HFFc6 (cell line): ENCODE results near the gene STOML1. TPM values are rescaled to one million over a fixed set of nuclear protein-coding genes. Genes with fewer than 3 reads are reported as not detected.

ENCODE experiments used
- DNase-seq: peaks from one replicate; pipeline ENCODE4 v3.0.0-alpha.2; 2018
- H3K27ac Mint-ChIP-seq: 2 replicates; pipeline ENCODE4 v1.8.0; 2020; ENCODE audit warnings: mild to moderate bottlenecking, mixed read lengths
- H3K27me3 Mint-ChIP-seq: 2 replicates; pipeline ENCODE4 v1.8.0; 2021; ENCODE audit warnings: mild to moderate bottlenecking, moderate library complexity, mixed read lengths; ENCODE audit not compliant: insufficient read depth
- H3K36me3 Mint-ChIP-seq: 2 replicates; pipeline ENCODE4 v1.8.0; 2021; ENCODE audit warnings: low read depth, mixed read lengths
- H3K4me1 Mint-ChIP-seq: 2 replicates; pipeline ENCODE4 v1.8.0; 2020; ENCODE audit warnings: low read depth, mixed read lengths
- H3K4me3 Mint-ChIP-seq: 2 replicates; pipeline ENCODE4 v1.8.0; 2020; ENCODE audit warnings: mild to moderate bottlenecking, moderate library complexity, mixed read lengths
- H3K9me3 Mint-ChIP-seq: 2 replicates; pipeline ENCODE4 v1.8.0; 2020; ENCODE audit warnings: mild to moderate bottlenecking, mixed read lengths
- total RNA-seq, 6 experiments: library from RNA; stranded (reverse); fragmentation: NEBNext Ultra II Directional; extraction: Animal tissue kit (Norgen Biotek cat#: 25700); gene quantifications; 2 replicates in 1 of 6; 3 replicates in 5 of 6; pipeline ENCODE4 v1.2.3, GENCODE V29; 2021
- TF ChIP-seq, protein P1 (sequence below): fragments of 200-600 bp; sonication (generic); IDR thresholded peaks from 2 replicates; pipeline ENCODE4 v1.5.0; 2021; ENCODE audit warnings: antibody characterized with exemption, mild to moderate bottlenecking

STOML1 gene
- total RNA-seq, 6 experiments from 2014 or later, result 21.4 to 30.6 (median 24.7) TPM

DNA sequence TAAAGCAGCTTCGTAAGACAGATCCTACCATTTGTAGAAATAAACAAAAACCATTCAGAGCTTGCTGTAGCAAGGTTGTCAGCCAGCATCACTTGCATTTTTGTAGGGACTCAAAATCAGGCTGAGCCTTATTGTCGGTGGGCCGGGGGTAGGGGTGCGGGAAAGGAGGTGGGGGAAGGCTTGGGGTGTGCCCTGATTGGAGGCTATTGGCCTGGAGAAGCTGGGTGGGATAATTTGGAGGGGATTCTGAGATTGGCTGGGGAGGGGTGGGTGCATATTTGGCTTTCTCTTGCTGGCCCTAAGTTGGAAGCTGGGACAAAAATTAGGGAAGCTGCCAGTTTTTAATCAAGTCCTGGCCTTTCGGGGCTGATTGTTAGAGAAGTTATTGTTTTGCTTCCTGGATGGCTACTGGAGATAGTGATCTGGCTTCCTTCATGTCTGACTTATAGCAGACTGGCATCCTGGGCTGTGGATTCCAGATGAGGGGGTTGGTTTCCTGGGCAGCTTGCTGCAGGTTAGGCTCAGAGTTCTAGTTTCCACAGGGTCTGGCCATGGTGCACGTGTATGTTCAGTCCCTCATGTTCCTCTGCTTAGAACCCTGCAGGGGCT is 22.8 kb downstream of the STOML1 start:
- Mint-ChIP-seq H3K36me3 (peaks cover 1% of the 10 kb centered on the region; the same call in 1 of the 2 replicates), H3K27ac (peak overlapping the region; percentile 17; the same call in 1 of the 2 replicates)

GRCh38 chr15:73968461-73968860 is 23.6 kb downstream of the STOML1 start:
- TF ChIP-seq, protein P1, sequence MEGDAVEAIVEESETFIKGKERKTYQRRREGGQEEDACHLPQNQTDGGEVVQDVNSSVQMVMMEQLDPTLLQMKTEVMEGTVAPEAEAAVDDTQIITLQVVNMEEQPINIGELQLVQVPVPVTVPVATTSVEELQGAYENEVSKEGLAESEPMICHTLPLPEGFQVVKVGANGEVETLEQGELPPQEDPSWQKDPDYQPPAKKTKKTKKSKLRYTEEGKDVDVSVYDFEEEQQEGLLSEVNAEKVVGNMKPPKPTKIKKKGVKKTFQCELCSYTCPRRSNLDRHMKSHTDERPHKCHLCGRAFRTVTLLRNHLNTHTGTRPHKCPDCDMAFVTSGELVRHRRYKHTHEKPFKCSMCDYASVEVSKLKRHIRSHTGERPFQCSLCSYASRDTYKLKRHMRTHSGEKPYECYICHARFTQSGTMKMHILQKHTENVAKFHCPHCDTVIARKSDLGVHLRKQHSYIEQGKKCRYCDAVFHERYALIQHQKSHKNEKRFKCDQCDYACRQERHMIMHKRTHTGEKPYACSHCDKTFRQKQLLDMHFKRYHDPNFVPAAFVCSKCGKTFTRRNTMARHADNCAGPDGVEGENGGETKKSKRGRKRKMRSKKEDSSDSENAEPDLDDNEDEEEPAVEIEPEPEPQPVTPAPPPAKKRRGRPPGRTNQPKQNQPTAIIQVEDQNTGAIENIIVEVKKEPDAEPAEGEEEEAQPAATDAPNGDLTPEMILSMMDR, result no peak
- H3K4me1 Mint-ChIP-seq, result peaks cover 53% of the 10 kb centered on the region
- no peak for DNase-seq
- H3K4me3 Mint-ChIP-seq, result no peak overlapping the region
- no peak overlapping the region for H3K27ac Mint-ChIP-seq
- H3K9me3 Mint-ChIP-seq, result no peaks in the 10 kb centered on the region
- no peaks in the 10 kb centered on the region for H3K27me3 Mint-ChIP-seq
- no peaks in the 10 kb centered on the region for H3K36me3 Mint-ChIP-seq

More for the DNA sequence above, 22.8 kb downstream of the STOML1 start:
- H3K4me1 Mint-ChIP-seq, result peaks cover 53% of the 10 kb centered on the region
- no peaks in the 10 kb centered on the region for H3K27me3 Mint-ChIP-seq
- no peak for DNase-seq
- peaks cover 2% of the 10 kb centered on the region; the same call in 1 of the 2 replicates for H3K9me3 Mint-ChIP-seq
- TF ChIP-seq, protein P1, result no peak
- H3K4me3 Mint-ChIP-seq, result no peak overlapping the region

DNA sequence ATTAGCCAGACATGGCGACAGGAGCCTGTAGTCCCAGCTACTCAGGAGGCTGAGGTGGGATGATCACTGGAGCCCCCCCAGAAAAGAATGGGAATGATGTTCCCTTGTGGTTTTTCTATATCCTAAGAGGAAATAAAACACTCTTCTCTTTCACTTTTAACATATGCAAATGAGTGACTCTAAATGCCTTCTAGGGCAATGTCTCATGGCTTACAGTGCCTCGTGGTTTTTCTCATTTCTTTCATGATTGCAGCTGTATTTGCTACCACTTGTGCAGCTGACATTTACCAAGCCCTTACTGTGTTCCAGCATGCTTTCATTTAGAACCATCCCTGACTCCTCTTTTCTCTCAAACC is 26.4 kb downstream of the STOML1 start:
- H3K27ac Mint-ChIP-seq, result peak overlapping the region; percentile 83
- H3K36me3 Mint-ChIP-seq, result no peaks in the 10 kb centered on the region
- peaks cover 56% of the 10 kb centered on the region for H3K4me1 Mint-ChIP-seq
- H3K4me3 Mint-ChIP-seq, result peak overlapping the region; percentile 52
- no peaks in the 10 kb centered on the region for H3K27me3 Mint-ChIP-seq
- DNase-seq, result peak; percentile 38
- TF ChIP-seq, protein P1, result no peak
- H3K9me3 Mint-ChIP-seq, result no peaks in the 10 kb centered on the region

GRCh38 chr15:73965094-73965757 is 26.9 kb downstream of the STOML1 start:
- H3K27ac Mint-ChIP-seq, result peak overlapping the region; percentile 69

DNA sequence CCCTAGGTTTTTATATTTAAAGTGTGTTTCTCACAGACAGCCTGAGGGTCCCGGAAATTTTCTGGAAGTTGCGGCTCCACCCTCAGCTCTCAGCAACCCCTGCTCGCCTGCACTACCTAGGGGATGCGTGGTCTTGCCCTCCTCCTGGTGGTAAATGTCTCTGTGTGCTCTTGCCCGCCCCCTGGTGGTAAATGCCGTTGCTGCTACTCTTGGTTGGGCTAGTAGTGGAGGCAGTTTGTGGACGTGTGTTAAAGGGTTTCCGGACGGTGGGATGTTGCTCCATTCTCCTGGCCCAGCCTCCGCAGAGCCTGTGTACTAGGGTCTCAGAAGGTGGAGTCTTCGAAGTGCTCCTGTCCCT is 27.4 kb downstream of the STOML1 start:
- peak overlapping the region; percentile 69 for H3K27ac Mint-ChIP-seq
- no peaks in the 10 kb centered on the region for H3K36me3 Mint-ChIP-seq
- peak; percentile 63 for DNase-seq
- peaks cover 53% of the 10 kb centered on the region for H3K4me1 Mint-ChIP-seq
- TF ChIP-seq, protein P1, result peak; percentile 98
- H3K9me3 Mint-ChIP-seq, result no peaks in the 10 kb centered on the region
- no peaks in the 10 kb centered on the region for H3K27me3 Mint-ChIP-seq
- H3K4me3 Mint-ChIP-seq, result peak overlapping the region; percentile 52

More at GRCh38 chr15:73965094-73965757, 26.9 kb downstream of the STOML1 start:
- H3K27me3 Mint-ChIP-seq, result no peaks in the 10 kb centered on the region
- no peaks in the 10 kb centered on the region for H3K9me3 Mint-ChIP-seq
- H3K4me3 Mint-ChIP-seq, result peak overlapping the region; percentile 52; the same call in 1 of the 2 replicates
- TF ChIP-seq, protein P1, result peak; percentile 66
- H3K36me3 Mint-ChIP-seq, result no peaks in the 10 kb centered on the region
- peaks cover 56% of the 10 kb centered on the region for H3K4me1 Mint-ChIP-seq
- DNase-seq, result no peak
